DND-41 (cell line): ENCODE measurements around the gene CALY.

ENCODE experiments used
- ATAC-seq: fragments of 200-7000 bp; cut with Tn5 transposase; 3 replicates; pipeline ENCODE4 v1.9.1; 2021; ENCODE audit warnings: low read depth; ENCODE audit not compliant: insufficient read depth
- DNase-seq: peaks from one replicate; pipeline ENCODE4 v3.0.0-alpha.2; 2020
- H2AFZ ChIP-seq: 2 replicates; pipeline ENCODE4 v1.6.0; 2012; ENCODE audit warnings: low read depth, low read length
- H3K27ac ChIP-seq: 2 replicates; pipeline ENCODE4 v1.5.1; 2012; ENCODE audit warnings: low read length, inconsistent platforms
- H3K27me3 ChIP-seq: fragments of 200-600 bp; sonication (generic); 2 replicates; pipeline ENCODE4 v1.6.0; 2012; ENCODE audit warnings: low read length, mild to moderate bottlenecking, inconsistent platforms; ENCODE audit not compliant: insufficient read depth, poor library complexity
- H3K36me3 ChIP-seq: 2 replicates; pipeline ENCODE4 v1.5.1; 2012; ENCODE audit warnings: low read length, inconsistent platforms; ENCODE audit not compliant: insufficient read depth
- H3K4me1 ChIP-seq: 2 replicates; pipeline ENCODE4 v1.5.1; 2012; ENCODE audit warnings: mild to moderate bottlenecking, low read length; ENCODE audit not compliant: insufficient read depth
- H3K4me2 ChIP-seq: 2 replicates; pipeline ENCODE4 v1.6.0; 2012; ENCODE audit warnings: mild to moderate bottlenecking, moderate library complexity, low read length, inconsistent platforms; ENCODE audit not compliant: insufficient read depth
- H3K4me3 ChIP-seq, 2 experiments: fragments of 200-600 bp in 1 of 2; shearing (Covaris generic) in 1 of 2; 2 replicates each; pipeline ENCODE4 v1.5.1; 2012 to 2016; ENCODE audit warnings: inconsistent platforms in 2 of 2, low read length in 2 of 2, mild to moderate bottlenecking in 2 of 2, low read depth in 1 of 2, moderate library complexity in 1 of 2
- H3K79me2 ChIP-seq: 2 replicates; pipeline ENCODE4 v1.6.0; 2012; ENCODE audit warnings: low read length, inconsistent platforms; ENCODE audit not compliant: insufficient read depth
- H3K9ac ChIP-seq: 2 replicates; pipeline ENCODE4 v1.6.0; 2012; ENCODE audit warnings: low read depth, mild to moderate bottlenecking, inconsistent platforms, low read length, moderate library complexity
- H3K9me3 ChIP-seq: 2 replicates; pipeline ENCODE4 v1.5.1; 2012; ENCODE audit warnings: low read length, moderate library complexity, mild to moderate bottlenecking, inconsistent platforms; ENCODE audit not compliant: insufficient read depth, severe bottlenecking
- H4K20me1 ChIP-seq: 2 replicates; pipeline ENCODE4 v1.6.0; 2012; ENCODE audit warnings: low read length; ENCODE audit not compliant: insufficient read depth
- EZH2 ChIP-seq: IDR thresholded peaks from 3 replicates; pipeline ENCODE4 v1.6.1; 2012; ENCODE audit warnings: borderline replicate concordance, low read depth, mild to moderate bottlenecking, moderate library complexity, low read length, inconsistent platforms; ENCODE audit not compliant: severe bottlenecking
- TF ChIP-seq, protein P1 (sequence below): IDR thresholded peaks from 2 replicates; pipeline ENCODE4 v1.5.1; 2012; ENCODE audit warnings: borderline replicate concordance, low read length, moderate library complexity, mild to moderate bottlenecking; ENCODE audit not compliant: poor library complexity, severe bottlenecking; ENCODE audit errors: extremely low read depth

The CALY gene

DNA sequence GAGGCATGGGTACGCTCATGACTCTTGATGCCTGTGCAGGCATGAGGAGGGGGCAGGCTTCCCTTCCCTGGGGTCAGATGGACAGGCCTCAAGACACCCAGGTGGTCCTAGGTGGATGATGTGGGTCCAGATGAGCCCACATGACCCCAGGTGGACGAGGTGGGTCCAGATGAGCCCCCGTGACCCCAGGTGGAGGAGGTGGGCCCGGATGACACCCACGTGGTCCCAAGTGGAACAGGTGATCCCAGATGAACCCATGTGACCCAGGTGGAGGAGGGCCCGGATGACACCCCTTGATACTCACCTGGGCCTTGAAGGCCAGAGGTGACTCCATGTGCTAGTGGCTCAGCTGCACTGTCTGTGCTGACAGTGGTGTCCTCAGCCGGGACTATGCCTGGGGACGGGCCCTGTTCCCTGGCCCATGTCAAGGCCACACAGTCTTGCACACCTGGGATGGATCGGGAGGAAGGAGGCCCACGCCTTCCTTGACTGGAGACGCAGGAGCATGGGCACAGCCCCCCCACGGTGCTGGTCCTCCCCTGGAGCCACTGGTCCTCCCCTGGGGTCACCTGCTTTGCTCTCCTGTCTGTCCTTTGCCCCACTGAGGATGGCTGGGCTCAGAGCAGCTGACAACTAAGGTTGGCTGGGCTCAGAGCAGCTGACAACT, 13.7 kb upstream of the CALY start:
- H3K27me3 ChIP-seq, result no peaks in the 10 kb centered on the region
- no peak overlapping the region for H3K27ac ChIP-seq
- no peaks in the 10 kb centered on the region for H3K9me3 ChIP-seq
- no peaks in the 10 kb centered on the region for H3K36me3 ChIP-seq
- DNase-seq, result no peak
- no peaks in the 10 kb centered on the region for H3K79me2 ChIP-seq
- TF ChIP-seq, protein P1, sequence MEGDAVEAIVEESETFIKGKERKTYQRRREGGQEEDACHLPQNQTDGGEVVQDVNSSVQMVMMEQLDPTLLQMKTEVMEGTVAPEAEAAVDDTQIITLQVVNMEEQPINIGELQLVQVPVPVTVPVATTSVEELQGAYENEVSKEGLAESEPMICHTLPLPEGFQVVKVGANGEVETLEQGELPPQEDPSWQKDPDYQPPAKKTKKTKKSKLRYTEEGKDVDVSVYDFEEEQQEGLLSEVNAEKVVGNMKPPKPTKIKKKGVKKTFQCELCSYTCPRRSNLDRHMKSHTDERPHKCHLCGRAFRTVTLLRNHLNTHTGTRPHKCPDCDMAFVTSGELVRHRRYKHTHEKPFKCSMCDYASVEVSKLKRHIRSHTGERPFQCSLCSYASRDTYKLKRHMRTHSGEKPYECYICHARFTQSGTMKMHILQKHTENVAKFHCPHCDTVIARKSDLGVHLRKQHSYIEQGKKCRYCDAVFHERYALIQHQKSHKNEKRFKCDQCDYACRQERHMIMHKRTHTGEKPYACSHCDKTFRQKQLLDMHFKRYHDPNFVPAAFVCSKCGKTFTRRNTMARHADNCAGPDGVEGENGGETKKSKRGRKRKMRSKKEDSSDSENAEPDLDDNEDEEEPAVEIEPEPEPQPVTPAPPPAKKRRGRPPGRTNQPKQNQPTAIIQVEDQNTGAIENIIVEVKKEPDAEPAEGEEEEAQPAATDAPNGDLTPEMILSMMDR, result no peak
- TF ChIP-seq EZH2, result no peak
- no peaks in the 10 kb centered on the region; the same call in 1 of the 2 replicates for H4K20me1 ChIP-seq
- no peaks in the 10 kb centered on the region for H3K4me1 ChIP-seq
- H3K9ac ChIP-seq, result no peak overlapping the region
- no peak overlapping the region for H2AFZ ChIP-seq
- H3K4me2 ChIP-seq, result no peak overlapping the region
- no peak overlapping the region for H3K4me3 ChIP-seq
- no peak for ATAC-seq

- no peak for DNase-seq
- no peaks in the 10 kb centered on the region; the same call in 1 of the 2 replicates for H4K20me1 ChIP-seq
- H3K9me3 ChIP-seq, result no peaks in the 10 kb centered on the region
- H3K4me1 ChIP-seq, result no peaks in the 10 kb centered on the region
- no peak overlapping the region for H3K27ac ChIP-seq
- H3K4me2 ChIP-seq, result no peak overlapping the region
- ATAC-seq, result 0 out of 3 replicates have a peak, but pooled peaks have one; percentile 4
- H3K79me2 ChIP-seq, result no peaks in the 10 kb centered on the region
- no peaks in the 10 kb centered on the region for H3K27me3 ChIP-seq
- TF ChIP-seq, protein P1, result no peak
- no peak for TF ChIP-seq EZH2
- H3K4me3 ChIP-seq, result no peak overlapping the region
- H3K36me3 ChIP-seq, result no peaks in the 10 kb centered on the region
- H2AFZ ChIP-seq, result no peak overlapping the region
- H3K9ac ChIP-seq, result no peak overlapping the region
Measured at GRCh38 chr10:133349577-133350011, 12.9 kb upstream of the CALY start.

DNA sequence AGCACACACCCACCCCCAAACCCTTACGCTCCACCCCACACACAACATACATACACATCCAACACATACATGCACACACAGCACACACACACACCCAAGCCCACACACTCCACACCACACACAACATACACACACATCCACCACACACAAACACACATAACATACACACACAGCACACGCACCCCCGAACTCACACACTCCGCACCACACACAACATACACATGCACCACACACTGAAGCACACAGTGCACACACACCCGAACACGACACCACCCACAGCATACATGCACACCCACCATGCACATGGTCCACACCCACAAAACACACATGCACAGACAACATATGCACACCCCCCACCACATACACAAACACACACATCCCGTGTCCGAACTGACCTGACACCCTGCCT, 12.5 kb upstream of the CALY start:
- ATAC-seq, result 0 out of 3 replicates have a peak, but pooled peaks have one; percentile 11
- no peak overlapping the region for H3K27ac ChIP-seq
- H3K9me3 ChIP-seq, result no peaks in the 10 kb centered on the region
- TF ChIP-seq, protein P1, result no peak
- TF ChIP-seq EZH2, result no peak
- H3K79me2 ChIP-seq, result no peaks in the 10 kb centered on the region
- H4K20me1 ChIP-seq, result no peaks in the 10 kb centered on the region; the same call in 1 of the 2 replicates
- no peak overlapping the region for H3K4me3 ChIP-seq
- H3K27me3 ChIP-seq, result no peaks in the 10 kb centered on the region
- H3K9ac ChIP-seq, result no peak overlapping the region
- H3K36me3 ChIP-seq, result no peaks in the 10 kb centered on the region
- H2AFZ ChIP-seq, result no peak overlapping the region
- H3K4me1 ChIP-seq, result no peaks in the 10 kb centered on the region
- H3K4me2 ChIP-seq, result no peak overlapping the region
- DNase-seq, result no peak
